HepG2 (cell line): ENCODE measurements around the gene EIF5A2. TPM values are rescaled to one million over a fixed set of nuclear protein-coding genes. Genes with fewer than 3 reads are reported as not detected.

Source experiments
- ATAC-seq: fragments of 200-7000 bp; cut with Tn5 transposase; 3 replicates; pipeline ENCODE4 v1.9.1; 2020; ENCODE audit warnings: mild to moderate bottlenecking, moderate library complexity
- BruUV-seq: library from RNA; stranded (reverse); fragments of 400-500 nt; replicated peaks from 2 replicates; lab custom pipeline; 2021; lab: Mats Ljungman, UMichigan
- CTCF ChIA-PET: fragments of 300-600 bp; formaldehyde crosslinking; extraction: SDS; loops from one replicate; lab custom pipeline; 2021; ENCODE audit warnings: low total read pairs, inconsistent platforms, low intra/inter-chr PET ratio; lab: Yijun Ruan, JAX
- POLR2A ChIA-PET: fragments of 350-600 bp; sonication (Branson Sonifier 250); formaldehyde crosslinking; loops from one replicate; lab custom pipeline; 2020; ENCODE audit warnings: antibody characterized with exemption, inconsistent platforms; lab: Yijun Ruan, JAX
- DNase-seq: peaks from one replicate; pipeline ENCODE4 v3.0.0-alpha.2; 2015; ENCODE audit warnings: low spot score
- FAIRE-seq: peaks from 3 replicates; lab custom pipeline; 2011; peaks lifted over from hg19 to GRCh38; lab: Jason Lieb, UNC
- H2AFZ ChIP-seq: one replicate; pipeline ENCODE4 v1.6.1; 2011; ENCODE audit warnings: low read length, inconsistent platforms
- H3K27ac ChIP-seq: fragments of 300-600 bp; 3 replicates; pipeline ENCODE4 v1.8.0; 2011; ENCODE audit warnings: mixed run types, mild to moderate bottlenecking, mixed read lengths, low read length, inconsistent platforms; ENCODE audit not compliant: insufficient read depth; ENCODE audit errors: extremely low read length
- H3K27me3 ChIP-seq, 2 experiments: fragments of 200-600 bp in 1 of 2; 2 replicates in 1 of 2; 3 replicates in 1 of 2; pipeline versions ENCODE4 v1.6.0 to v1.8.0; 2011; ENCODE audit warnings: low read length in 2 of 2, mild to moderate bottlenecking in 2 of 2, moderate library complexity in 2 of 2, inconsistent platforms in 1 of 2; ENCODE audit not compliant: insufficient read depth in 2 of 2, control insufficient read depth in 1 of 2
- H3K36me3 ChIP-seq, 2 experiments: fragments of 200-600 bp in 1 of 2; replicated peaks in 1 of 2; 2 replicates in 1 of 2; 3 replicates in 1 of 2; pipeline versions ENCODE4 v1.5.1 to v1.8.0; 2011; ENCODE audit warnings: low read length in 2 of 2, inconsistent platforms in 1 of 2; ENCODE audit not compliant: insufficient read depth in 2 of 2, control insufficient read depth in 1 of 2
- H3K4me1 ChIP-seq: 2 replicates; pipeline ENCODE4 v1.5.1; 2012; ENCODE audit warnings: low read length, inconsistent platforms; ENCODE audit not compliant: insufficient read depth
- H3K4me2 ChIP-seq: 2 replicates; pipeline ENCODE4 v1.6.0; 2011; ENCODE audit warnings: low read depth, low read length, inconsistent platforms
- H3K4me3 ChIP-seq, 3 experiments: fragments of 200-600 bp in 1 of 3; sonication (generic), shearing (Covaris generic) in 1 of 3; replicated peaks in 1 of 3; 2 replicates each; pipeline ENCODE4 v1.5.1; 2011 to 2016; ENCODE audit warnings: low read length in 3 of 3, inconsistent platforms in 2 of 3, low read depth in 2 of 3, mild to moderate bottlenecking in 2 of 3, control low read depth in 1 of 3, mixed read lengths in 1 of 3; ENCODE audit not compliant: insufficient read depth in 1 of 3
- H3K79me2 ChIP-seq: one replicate; pipeline ENCODE4 v1.6.1; 2011; ENCODE audit warnings: low read length, inconsistent platforms; ENCODE audit not compliant: insufficient read depth
- H3K9ac ChIP-seq: 2 replicates; pipeline ENCODE4 v1.6.0; 2011; ENCODE audit warnings: mild to moderate bottlenecking, low read depth, low read length, inconsistent platforms; ENCODE audit not compliant: insufficient read depth
- H3K9me3 ChIP-seq: 2 replicates; pipeline ENCODE4 v1.5.1; 2012; ENCODE audit warnings: mild to moderate bottlenecking, low read length
- H4K20me1 ChIP-seq: 2 replicates; pipeline ENCODE4 v1.6.0; 2011; ENCODE audit warnings: inconsistent platforms, mild to moderate bottlenecking, low read length, moderate library complexity; ENCODE audit not compliant: insufficient read depth
- KDM6A ChIP-seq: IDR thresholded peaks from 2 replicates; pipeline ENCODE4 v1.6.1; 2016; ENCODE audit warnings: low read depth
- PHF21A ChIP-seq: sonication (generic); formaldehyde crosslinking; IDR thresholded peaks from 2 replicates; pipeline ENCODE4 v1.5.0; 2020; ENCODE audit warnings: mild to moderate bottlenecking, missing genetic modification reagents
- RFX5 ChIP-seq: IDR thresholded peaks from 2 replicates; pipeline ENCODE4 v1.6.1; 2011; ENCODE audit warnings: low read depth, low read length, improper control_type of control experiment
- RFXANK ChIP-seq: IDR thresholded peaks from 2 replicates; pipeline ENCODE4 v1.6.1; 2016
- TAF1 ChIP-seq: sonication (generic); formaldehyde crosslinking; IDR thresholded peaks from 2 replicates; pipeline ENCODE4 v1.4.0; 2020; ENCODE audit warnings: missing genetic modification reagents
- TBX2 ChIP-seq: sonication (generic); formaldehyde crosslinking; IDR thresholded peaks from 2 replicates; pipeline ENCODE4 v1.5.0; 2020; ENCODE audit warnings: missing genetic modification reagents, mild to moderate bottlenecking, borderline replicate concordance
- USF2 ChIP-seq, 2 experiments: sonication (generic) in 1 of 2; formaldehyde crosslinking in 1 of 2; IDR thresholded peaks; 2 replicates each; pipeline versions ENCODE4 v1.5.1 to v1.6.1; 2011 to 2020; ENCODE audit warnings: borderline replicate concordance in 1 of 2, low read depth in 1 of 2, low read length in 1 of 2, mild to moderate bottlenecking in 1 of 2, missing genetic modification reagents in 1 of 2, moderate library complexity in 1 of 2
- ZKSCAN8 ChIP-seq: IDR thresholded peaks from 2 replicates; pipeline ENCODE4 v1.6.1; 2016; ENCODE audit warnings: borderline replicate concordance, missing genetic modification reagents, missing compliant biosample characterization
- ZNF362 ChIP-seq: sonication (generic); formaldehyde crosslinking; IDR thresholded peaks from 2 replicates; pipeline ENCODE4 v1.4.0; 2020; ENCODE audit warnings: missing genetic modification reagents, mild to moderate bottlenecking, borderline replicate concordance
- ZNF605 ChIP-seq: sonication (generic); formaldehyde crosslinking; IDR thresholded peaks from 2 replicates; pipeline ENCODE4 v1.8.0; 2022; ENCODE audit warnings: mild to moderate bottlenecking, missing genetic modification reagents
- ZNF614 ChIP-seq: IDR thresholded peaks from 2 replicates; pipeline ENCODE4 v1.6.1; 2018; ENCODE audit warnings: missing biosample characterization, missing genetic modification reagents, inconsistent platforms, borderline replicate concordance
- ZNF678 ChIP-seq: sonication (generic); formaldehyde crosslinking; IDR thresholded peaks from 2 replicates; pipeline ENCODE4 v1.4.0; 2020; ENCODE audit warnings: mild to moderate bottlenecking, missing genetic modification reagents
- WGBS: methylation state at CpG from one replicate; pipeline ENCODE4 v1.1.6; 2017; ENCODE audit warnings: low lambda C conversion rate; 5-methylcytosine and 5-hydroxymethylcytosine counted together
- in situ Hi-C: cut with HindIII; loops from 2 replicates; pipeline ENCODE4 v1.10.0; 2017; ENCODE audit warnings: low pct_unique_long_range_greater_than_20kb; ENCODE audit not compliant: extremely low pct_ligation_motif_present
- intact Hi-C: fragments of 100-400 bp; cut with micrococcal nuclease; formaldehyde crosslinking; loops from one replicate; pipeline ENCODE4 v1.10.0; 2022; ENCODE audit not compliant: unreplicated experiment
- polyA plus RNA-seq, 8 experiments: library from polyadenylated mRNA; depleted of rRNA in 3 of 8; stranded (reverse) in 7 of 8; unstranded in 1 of 8; fragments of >200 nt; fragmentation: Illumina TruSeq in 4 of 8; extraction: Trizol in 4 of 8; gene quantifications; 2 replicates each; pipeline versions ENCODE4 v1.2.1 to v1.2.3, GENCODE V29; 2011 to 2016; ENCODE audit warnings: low read depth in 4 of 8, missing spikeins in 1 of 8, mixed read lengths in 1 of 8; ENCODE audit not compliant: insufficient read depth in 1 of 8
- total RNA-seq, 5 experiments: library from RNA; depleted of rRNA; stranded (reverse); fragments of >200 nt; fragmentation: Illumina TruSeq; extraction: Trizol; gene quantifications; 2 replicates each; pipeline ENCODE4 v1.2.3, GENCODE V29; 2016; ENCODE audit warnings: low read depth in 1 of 5

EIF5A2 gene
- total and polyA plus RNA-seq, 2 of the 13 experiments (the other 11 are each of a cell fraction or from before 2014, with no cell fraction given), result 3.5 to 9.4 TPM

GRCh38 chr3:170876537-170876936 is 31.9 kb downstream of the EIF5A2 start:
- BruUV-seq, result no TSS peak
- Histone ChIP-seq H3K4me3 (no peak overlapping the region), H3K79me2 (no peaks in the 10 kb centered on the region), H3K36me3 (no peaks in the 10 kb centered on the region), H3K9me3 (no peaks in the 10 kb centered on the region), H3K4me1 (no peaks in the 10 kb centered on the region), H3K9ac (no peak overlapping the region), H3K4me2 (no peak overlapping the region), H2AFZ (no peak overlapping the region)
- in situ Hi-C loops, result no loop called here
- ChIA-PET CTCF (no interaction called here), POLR2A (no interaction called here)
- intact Hi-C loops, result no loop called here
- DNase-seq (no peak), FAIRE-seq (no peak)
- no peak for TF ChIP-seq ZNF614
- TF ChIP-seq KDM6A (CRISPR knock-in tag), result no peak
- TF ChIP-seq, all 625 proteins: peak for 0
- Histone ChIP-seq H3K27ac (no peak overlapping the region), H4K20me1 (no peaks in the 10 kb centered on the region), H3K27me3 (no peaks in the 10 kb centered on the region)
- no peak for ATAC-seq
- WGBS, result 7% methylated on average over 2 of the region's 2 CpGs

GRCh38 chr3:170869645-170870593 is 38.5 kb downstream of the EIF5A2 start, which contains the start of gene RPL22L1:
Gene RPL22L1 (minus strand): TSS chr3:170870195. CDS start chr3:170870167, 28 bp downstream.
- peak within 1 kb of the TSS; percentile 94 for H3K4me2 ChIP-seq
- peaks cover 22% of the 10 kb centered on the region for H3K79me2 ChIP-seq
- peaks cover 24% of the 10 kb centered on the region for H4K20me1 ChIP-seq
- H3K9me3 ChIP-seq, result no peaks in the 10 kb centered on the region
- H3K4me1 ChIP-seq, result peaks cover 32% of the 10 kb centered on the region
- intact Hi-C loops (loop anchor here (2.0 to 5.0 kb wide), 2 partner anchors 39 to 443 kb away; partner anchors contain the start of gene EIF5A2), in situ Hi-C loops (no loop called here)
- ChIA-PET POLR2A (interaction anchor here (0.6 to 2.5 kb wide), 15 partner anchors 12 to 599 kb away, joined by 3 to 30 read pairs (median 3); partner anchors contain the start of gene EIF5A2), CTCF (no interaction called here)
- DNase-seq, result peak; percentile 90
- peak within 1 kb of the TSS; percentile 96 for H3K9ac ChIP-seq
- peak; percentile 94 for ATAC-seq
- no peaks in the 10 kb centered on the region for H3K27me3 ChIP-seq
- 0% methylated on average over 27 of the region's 59 CpGs for WGBS
- TSS peak; percentile 75 for BruUV-seq
- peak within 1 kb of the TSS; percentile 85 for H2AFZ ChIP-seq
- peaks cover 3 to 20% of the 10 kb centered on the region in 2 experiments; a peak in 4 of 5 replicates for H3K36me3 ChIP-seq
- peak within 1 kb of the TSS; percentile 88 for H3K27ac ChIP-seq
- H3K4me3 ChIP-seq, result peak within 1 kb of the TSS; percentile 68 to 87 (median 84)
- FAIRE-seq, result peak; percentile 71
- TF ChIP-seq ZKSCAN8 (CRISPR knock-in tag) (no peak; the same call in 1 of the 2 replicates), ZNF605 (peak; percentile 81), USF2 (IDR thresholded peaks at IDR 0.05; ENCODE audit: low read depth, low read length) (peak; percentile 61; the same call in 1 of the 2 replicates), USF2 (CRISPR knock-in tag; IDR thresholded peaks at IDR 0.05; ENCODE audit: borderline replicate concordance) (peak; percentile 78; the same call in 1 of the 2 replicates), PHF21A (CRISPR knock-in tag) (peak; percentile 74; the same call in 1 of the 2 replicates), TAF1 (CRISPR knock-in tag) (peak; percentile 97), ZNF678 (CRISPR knock-in tag) (no peak), RFXANK (CRISPR knock-in tag) (peak; percentile 27; the same call in 1 of the 2 replicates), TBX2 (CRISPR knock-in tag) (peak; percentile 75), ZNF362 (CRISPR knock-in tag) (no peak; the same call in 1 of the 2 replicates), RFX5 (no peak)
